Fibroblast of lung (primary cell): ENCODE measurements around the gene SLC12A6. TPM values are rescaled to one million over a fixed set of nuclear protein-coding genes. Genes with fewer than 3 reads are reported as not detected.

Experiments used
- DNase-seq, 2 donors: peaks; one replicate each; pipeline versions ENCODE4 v3.0.0 to v3.0.0-alpha.2; 2010; ENCODE audit warnings: low read depth in 2 of 2
- H2AFZ ChIP-seq: 2 replicates; pipeline ENCODE4 v1.5.1; 2012; ENCODE audit warnings: low read length, control low read depth, inconsistent platforms
- H3K27ac ChIP-seq: 2 replicates; pipeline ENCODE4 v1.5.1; 2011; ENCODE audit warnings: low read length, control low read depth; ENCODE audit not compliant: insufficient read depth
- H3K27me3 ChIP-seq: 2 replicates; pipeline ENCODE4 v1.5.1; 2011; ENCODE audit warnings: mild to moderate bottlenecking, low read length; ENCODE audit not compliant: control insufficient read depth, insufficient read depth
- H3K36me3 ChIP-seq: 2 replicates; pipeline ENCODE4 v1.5.1; 2011; ENCODE audit warnings: low read length; ENCODE audit not compliant: control insufficient read depth, insufficient read depth
- H3K4me1 ChIP-seq: 2 replicates; pipeline ENCODE4 v1.5.1; 2011; ENCODE audit warnings: low read length; ENCODE audit not compliant: control insufficient read depth, insufficient read depth; ENCODE audit errors: extremely low read depth
- H3K4me2 ChIP-seq: 2 replicates; pipeline ENCODE4 v1.5.1; 2011; ENCODE audit warnings: low read length, control low read depth; ENCODE audit not compliant: insufficient read depth; ENCODE audit errors: extremely low read depth
- H3K4me3 ChIP-seq, 4 experiments: fragments of 200-600 bp in 1 of 4; sonication (generic) in 1 of 4; replicated peaks in 1 of 4; 2 replicates each; pipeline ENCODE4 v1.5.1; 2011 to 2016; ENCODE audit warnings: low read length in 4 of 4, low read depth in 3 of 4, mild to moderate bottlenecking in 3 of 4, control low read depth in 2 of 4, inconsistent platforms in 1 of 4, mixed read lengths in 1 of 4; ENCODE audit not compliant: insufficient read depth in 1 of 4; ENCODE audit errors: control extremely low read depth in 1 of 4
- H3K79me2 ChIP-seq: 2 replicates; pipeline ENCODE4 v1.5.1; 2012; ENCODE audit warnings: mild to moderate bottlenecking, low read length, inconsistent platforms; ENCODE audit not compliant: control insufficient read depth, insufficient read depth
- H3K9ac ChIP-seq: 2 replicates; pipeline ENCODE4 v1.5.1; 2011; ENCODE audit warnings: mild to moderate bottlenecking, low read length, control low read depth; ENCODE audit not compliant: insufficient read depth
- H3K9me3 ChIP-seq: 2 replicates; pipeline ENCODE4 v1.5.1; 2012; ENCODE audit warnings: low read depth, low read length; ENCODE audit not compliant: control insufficient read depth, insufficient read depth
- H4K20me1 ChIP-seq: 2 replicates; pipeline ENCODE4 v1.5.1; 2011; ENCODE audit warnings: low read length; ENCODE audit not compliant: control insufficient read depth, insufficient read depth; ENCODE audit errors: extremely low read depth
- CTCF ChIP-seq, 2 donors: IDR thresholded peaks in 1 of 2; conservative IDR thresholded peaks in 1 of 2; 1 replicate in 1 of 2; 2 replicates in 1 of 2; pipeline ENCODE4 v1.5.1; 2011 to 2012; ENCODE audit warnings: low read length in 2 of 2, control low read depth in 1 of 2, inconsistent platforms in 1 of 2, low read depth in 1 of 2, mild to moderate bottlenecking in 1 of 2
- EZH2 ChIP-seq: IDR thresholded peaks from 2 replicates; pipeline ENCODE4 v1.5.1; 2012; ENCODE audit warnings: low read length, control low read depth, mild to moderate bottlenecking; ENCODE audit errors: missing control alignments
- polyA plus RNA-seq, 2 donors: library from polyadenylated mRNA; depleted of rRNA in 1 of 2; stranded (reverse) in 1 of 2; unstranded in 1 of 2; fragments of >200 nt; gene quantifications; 2 replicates each; pipeline ENCODE4 v1.2.1, GENCODE V29; 2011 to 2012; ENCODE audit warnings: missing spikeins in 1 of 2
- total RNA-seq: library from RNA; depleted of rRNA; stranded (reverse); fragments of >200 nt; gene quantifications from 2 replicates; pipeline ENCODE4 v1.2.1, GENCODE V29; 2014

The SLC12A6 gene
- total and polyA plus RNA-seq, 2 donors (not counting 1 experiment from before 2014, with no cell fraction given), result 19.2 to 26.9 TPM

GRCh38 chr15:34334672-34335071 lies 2.9 kb downstream of the SLC12A6 start:
- TF ChIP-seq EZH2 (no peak), CTCF (conservative IDR thresholded peaks at IDR 0.05 in 1 of 2, IDR thresholded peaks at IDR 0.05 in 1 of 2; ENCODE audit: low read depth in 1 of 2, low read length in 2 of 2) (no peak)
- H3K27ac ChIP-seq, result no peak overlapping the region
- no peaks in the 10 kb centered on the region for H3K79me2 ChIP-seq
- H4K20me1 ChIP-seq, result no peaks in the 10 kb centered on the region
- no peaks in the 10 kb centered on the region for H3K9me3 ChIP-seq
- DNase-seq, result no peak
- H3K4me2 ChIP-seq, result peak overlapping the region; percentile 15
- no peaks in the 10 kb centered on the region for H3K36me3 ChIP-seq
- H3K27me3 ChIP-seq, result no peaks in the 10 kb centered on the region
- no peak overlapping the region for H3K9ac ChIP-seq
- peaks cover 7% of the 10 kb centered on the region for H3K4me1 ChIP-seq
- peak overlapping the region in 2 of 4 experiments; percentile 1 to 14 for H3K4me3 ChIP-seq
- H2AFZ ChIP-seq, result no peak overlapping the region

GRCh38 chr15:34332553-34333120 lies 4.9 kb downstream of the SLC12A6 start:
- Histone ChIP-seq H3K9ac (no peak overlapping the region), H3K4me2 (no peak overlapping the region), H2AFZ (no peak overlapping the region), H3K4me3 (no peak overlapping the region), H3K36me3 (no peaks in the 10 kb centered on the region), H3K27me3 (no peaks in the 10 kb centered on the region), H3K27ac (no peak overlapping the region), H3K79me2 (no peaks in the 10 kb centered on the region), H3K9me3 (no peaks in the 10 kb centered on the region), H3K4me1 (peaks cover 7% of the 10 kb centered on the region), H4K20me1 (no peaks in the 10 kb centered on the region)
- no peak for DNase-seq
- no peak for TF ChIP-seq EZH2
- TF ChIP-seq CTCF (conservative IDR thresholded peaks at IDR 0.05 in 1 of 2, IDR thresholded peaks at IDR 0.05 in 1 of 2; ENCODE audit: low read depth in 1 of 2, low read length in 2 of 2), result no peak

- peak in 1 of 2 donors; percentile 73 for DNase-seq
- peaks cover 2% of the 10 kb centered on the region for H3K4me1 ChIP-seq
- H2AFZ ChIP-seq, result no peak overlapping the region
- no peak overlapping the region for H3K4me2 ChIP-seq
- H3K9me3 ChIP-seq, result no peaks in the 10 kb centered on the region
- no peaks in the 10 kb centered on the region for H4K20me1 ChIP-seq
- no peaks in the 10 kb centered on the region for H3K79me2 ChIP-seq
- no peak overlapping the region for H3K9ac ChIP-seq
- TF ChIP-seq CTCF (conservative IDR thresholded peaks at IDR 0.05 in 1 of 2, IDR thresholded peaks at IDR 0.05 in 1 of 2; ENCODE audit: low read depth in 1 of 2, low read length in 2 of 2) (no peak), EZH2 (no peak)
- H3K4me3 ChIP-seq, result no peak overlapping the region
- no peak overlapping the region for H3K27ac ChIP-seq
- H3K36me3 ChIP-seq, result no peaks in the 10 kb centered on the region
- no peaks in the 10 kb centered on the region for H3K27me3 ChIP-seq
Measured at GRCh38 chr15:34331809-34332208, 5.8 kb downstream of the SLC12A6 start.
